DOHH2 (cell line): ENCODE measurements around the gene USP1.

ENCODE experiments used
- H3F3A ChIP-seq: fragments of 200-600 bp; sonication (generic), shearing (Covaris generic); 2 replicates; pipeline ENCODE4 v1.6.0; 2016; ENCODE audit warnings: antibody characterized with exemption, mild to moderate bottlenecking; ENCODE audit not compliant: control insufficient read depth, insufficient read depth
- H3K27ac ChIP-seq: fragments of 200-600 bp; sonication (generic); 2 replicates; pipeline ENCODE4 v1.5.1; 2014; ENCODE audit warnings: low read depth, mild to moderate bottlenecking, low read length, moderate library complexity
- H3K27me3 ChIP-seq: fragments of 200-600 bp; sonication (generic); 2 replicates; pipeline ENCODE4 v1.6.1; 2014; ENCODE audit warnings: mild to moderate bottlenecking, low read length, mixed read lengths; ENCODE audit not compliant: control insufficient read depth
- H3K36me3 ChIP-seq: fragments of 200-600 bp; sonication (generic); 2 replicates; pipeline ENCODE4 v1.6.1; 2014; ENCODE audit warnings: mild to moderate bottlenecking, low read length, moderate library complexity, mixed read lengths; ENCODE audit not compliant: control insufficient read depth
- H3K4me1 ChIP-seq: fragments of 200-600 bp; sonication (generic); 2 replicates; pipeline ENCODE4 v1.6.1; 2014; ENCODE audit warnings: mild to moderate bottlenecking, low read length, mixed read lengths; ENCODE audit not compliant: control insufficient read depth
- H3K4me2 ChIP-seq: fragments of 200-600 bp; sonication (generic); 2 replicates; pipeline ENCODE4 v1.6.0; 2014; ENCODE audit warnings: mild to moderate bottlenecking, low read length, moderate library complexity
- H3K4me3 ChIP-seq: fragments of 200-600 bp; sonication (generic); 2 replicates; pipeline ENCODE4 v1.5.1; 2014; ENCODE audit warnings: mild to moderate bottlenecking, low read length, mixed read lengths
- H3K79me2 ChIP-seq: fragments of 200-600 bp; sonication (generic); 2 replicates; pipeline ENCODE4 v1.6.1; 2014; ENCODE audit warnings: mild to moderate bottlenecking, low read length, mixed read lengths; ENCODE audit not compliant: control insufficient read depth
- H3K9me2 ChIP-seq: fragments of 200-600 bp; sonication (generic); replicated peaks from 2 replicates; pipeline ENCODE4 v1.6.1; 2014; ENCODE audit warnings: mild to moderate bottlenecking, low read length, mixed read lengths; ENCODE audit not compliant: control insufficient read depth
- H3K9me3 ChIP-seq: fragments of 200-600 bp; sonication (generic); 2 replicates; pipeline ENCODE4 v1.6.1; 2014; ENCODE audit warnings: antibody characterized with exemption, low read length, mixed read lengths; ENCODE audit not compliant: control insufficient read depth, insufficient read depth
- H4K20me1 ChIP-seq: fragments of 200-600 bp; sonication (generic); 2 replicates; pipeline ENCODE4 v1.6.0; 2014; ENCODE audit warnings: low read depth, mild to moderate bottlenecking, antibody characterized with exemption, low read length, moderate library complexity; ENCODE audit not compliant: control insufficient read depth, insufficient read depth
- CTCF ChIP-seq: fragments of 200-600 bp; sonication (generic); IDR thresholded peaks from one replicate; pipeline ENCODE4 v1.5.1; 2014; ENCODE audit warnings: antibody characterized with exemption, mild to moderate bottlenecking, low read depth, low read length; ENCODE audit not compliant: poor library complexity, severe bottlenecking
- EZH2phosphoT487 ChIP-seq: fragments of 200-600 bp; sonication (generic); IDR thresholded peaks from 2 replicates; pipeline ENCODE4 v1.6.1; 2017; ENCODE audit warnings: borderline replicate concordance, mild to moderate bottlenecking, antibody characterized with exemption, low read length, moderate library complexity, mixed read lengths

Gene USP1

GRCh38 chr1:62391369-62391971, 45.4 kb upstream of the USP1 start:
- Histone ChIP-seq H3K9me3 (no peaks in the 10 kb centered on the region), H3K4me2 (no peak overlapping the region), H3F3A (no peaks in the 10 kb centered on the region), H4K20me1 (no peaks in the 10 kb centered on the region), H3K79me2 (no peaks in the 10 kb centered on the region), H3K27ac (no peak overlapping the region), H3K4me1 (no peaks in the 10 kb centered on the region), H3K27me3 (peaks cover 18% of the 10 kb centered on the region), H3K36me3 (no peaks in the 10 kb centered on the region), H3K4me3 (no peak overlapping the region), H3K9me2 (no peaks in the 10 kb centered on the region)
- TF ChIP-seq CTCF: peak; percentile 90
- no peak for TF ChIP-seq EZH2phosphoT487

- Histone ChIP-seq H3K4me2 (no peak overlapping the region), H3K9me3 (no peaks in the 10 kb centered on the region), H3K36me3 (no peaks in the 10 kb centered on the region), H4K20me1 (no peaks in the 10 kb centered on the region), H3K27ac (no peak overlapping the region), H3K4me1 (no peaks in the 10 kb centered on the region), H3K79me2 (no peaks in the 10 kb centered on the region), H3F3A (no peaks in the 10 kb centered on the region), H3K27me3 (peaks cover 11% of the 10 kb centered on the region), H3K4me3 (no peak overlapping the region), H3K9me2 (no peaks in the 10 kb centered on the region)
- TF ChIP-seq EZH2phosphoT487: no peak
- TF ChIP-seq CTCF: no peak
Observed at GRCh38 chr1:62392951-62393350, 43.9 kb upstream of the USP1 start.

DNA sequence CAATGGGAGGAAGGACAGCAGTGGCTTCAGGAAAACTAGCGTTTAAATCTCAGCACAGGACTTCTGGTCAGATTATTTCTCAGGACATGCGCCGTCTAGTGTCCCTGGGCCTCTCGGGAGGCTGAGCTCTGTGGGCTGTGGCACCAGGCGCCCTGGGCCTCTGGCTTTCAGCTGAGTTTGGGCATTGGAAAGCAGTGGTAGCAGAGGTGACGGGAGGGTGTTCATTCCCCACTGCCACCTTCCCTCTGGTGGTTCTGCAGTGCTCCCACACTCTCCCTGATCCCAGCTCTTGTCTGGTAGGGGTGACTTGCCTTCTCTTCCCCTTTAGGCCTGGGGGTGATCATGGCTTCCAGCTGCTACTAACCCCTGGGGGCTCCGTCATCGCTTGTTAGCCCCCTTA, 42.2 kb upstream of the USP1 start:
- TF ChIP-seq EZH2phosphoT487: no peak
- no peak for TF ChIP-seq CTCF
- no peaks in the 10 kb centered on the region for H3F3A ChIP-seq
- H3K27me3 ChIP-seq: peaks cover 11% of the 10 kb centered on the region
- no peaks in the 10 kb centered on the region for H4K20me1 ChIP-seq
- H3K4me3 ChIP-seq: no peak overlapping the region
- no peaks in the 10 kb centered on the region for H3K36me3 ChIP-seq
- no peaks in the 10 kb centered on the region for H3K79me2 ChIP-seq
- H3K4me1 ChIP-seq: no peaks in the 10 kb centered on the region
- H3K4me2 ChIP-seq: no peak overlapping the region
- H3K9me3 ChIP-seq: no peaks in the 10 kb centered on the region
- H3K9me2 ChIP-seq: no peaks in the 10 kb centered on the region
- no peak overlapping the region for H3K27ac ChIP-seq
